ENCODE measurements around the gene RNF113A. TPM values are rescaled to one million over a fixed set of nuclear protein-coding genes. Genes with fewer than 3 reads are reported as not detected.

RNF113A gene
- total RNA-seq, 1 experiment from 2014 or later = 18.1 TPM

- H3K27ac ChIP-seq (ENCODE audit: low read depth, low read length, poor library complexity, severe bottlenecking) = no peak overlapping the region
- no peak for DNase-seq (ENCODE audit: low spot score)
- H3K4me1 ChIP-seq (ENCODE audit: insufficient read depth, low read length, poor library complexity, severe bottlenecking) = no peaks in the 10 kb centered on the region
- TF ChIP-seq EZH2 (IDR thresholded peaks at IDR 0.05; ENCODE audit: borderline replicate concordance, low read depth, low read length, poor library complexity, severe bottlenecking) (no peak), CTCF (conservative IDR thresholded peaks at IDR 0.05; ENCODE audit: low read depth, low read length) (no peak)
- H3K36me3 ChIP-seq (ENCODE audit: insufficient read depth, low read length, poor library complexity, severe bottlenecking) = no peaks in the 10 kb centered on the region
- CTCF ChIA-PET = no interaction called here
- H3K27me3 ChIP-seq (replicated peaks; ENCODE audit: insufficient read depth, low read depth, low read length, poor library complexity) = no peaks in the 10 kb centered on the region
- intact Hi-C loops (cut with micrococcal nuclease; ENCODE audit: unreplicated experiment) = no loop called here
- H3K4me3 ChIP-seq (ENCODE audit: low read depth, low read length, poor library complexity, severe bottlenecking) = no peak overlapping the region
- no peaks in the 10 kb centered on the region for H3K9me3 ChIP-seq (ENCODE audit: low read depth, low read length, poor library complexity, severe bottlenecking)
- POLR2A ChIA-PET (ENCODE audit: low non-redundant PET) = no interaction called here
- no TSS peak for BruUV-seq (replicated peaks)
These were observed 44.8 kb upstream of the RNF113A start for GRCh38 chrX:119916310-119916709.

GRCh38 chrX:119900976-119901375 lies 29.4 kb upstream of the RNF113A start:
- DNase-seq (ENCODE audit: low spot score) = no peak
- TF ChIP-seq CTCF (conservative IDR thresholded peaks at IDR 0.05; ENCODE audit: low read depth, low read length) (no peak), EZH2 (IDR thresholded peaks at IDR 0.05; ENCODE audit: borderline replicate concordance, low read depth, low read length, poor library complexity, severe bottlenecking) (no peak)
- no peaks in the 10 kb centered on the region for H3K9me3 ChIP-seq (ENCODE audit: low read depth, low read length, poor library complexity, severe bottlenecking)
- H3K27ac ChIP-seq (ENCODE audit: low read depth, low read length, poor library complexity, severe bottlenecking) = no peak overlapping the region
- POLR2A ChIA-PET (ENCODE audit: low non-redundant PET) = no interaction called here
- H3K27me3 ChIP-seq (replicated peaks; ENCODE audit: insufficient read depth, low read depth, low read length, poor library complexity) = no peaks in the 10 kb centered on the region
- no peaks in the 10 kb centered on the region for H3K36me3 ChIP-seq (ENCODE audit: insufficient read depth, low read length, poor library complexity, severe bottlenecking)
- H3K4me3 ChIP-seq (ENCODE audit: low read depth, low read length, poor library complexity, severe bottlenecking) = no peak overlapping the region
- CTCF ChIA-PET = no interaction called here
- BruUV-seq (replicated peaks) = no TSS peak
- intact Hi-C loops (cut with micrococcal nuclease; ENCODE audit: unreplicated experiment) = no loop called here
- no peaks in the 10 kb centered on the region for H3K4me1 ChIP-seq (ENCODE audit: insufficient read depth, low read length, poor library complexity, severe bottlenecking)

- no TSS peak for BruUV-seq (replicated peaks)
- TF ChIP-seq EZH2 (IDR thresholded peaks at IDR 0.05; ENCODE audit: borderline replicate concordance, low read depth, low read length, poor library complexity, severe bottlenecking) (no peak), CTCF (conservative IDR thresholded peaks at IDR 0.05; ENCODE audit: low read depth, low read length) (no peak)
These were observed 27.6 kb upstream of the RNF113A start for GRCh38 chrX:119899125-119899524.

More at GRCh38 chrX:119899125-119899524, 27.6 kb upstream of the RNF113A start:
- H3K9me3 ChIP-seq (ENCODE audit: low read depth, low read length, poor library complexity, severe bottlenecking) = no peaks in the 10 kb centered on the region
- no peaks in the 10 kb centered on the region for H3K4me1 ChIP-seq (ENCODE audit: insufficient read depth, low read length, poor library complexity, severe bottlenecking)
- no peaks in the 10 kb centered on the region for H3K27me3 ChIP-seq (replicated peaks; ENCODE audit: insufficient read depth, low read depth, low read length, poor library complexity)
- no peak for DNase-seq (ENCODE audit: low spot score)
- intact Hi-C loops (cut with micrococcal nuclease; ENCODE audit: unreplicated experiment) = no loop called here
- no peak overlapping the region for H3K4me3 ChIP-seq (ENCODE audit: low read depth, low read length, poor library complexity, severe bottlenecking)
- H3K36me3 ChIP-seq (ENCODE audit: insufficient read depth, low read length, poor library complexity, severe bottlenecking) = no peaks in the 10 kb centered on the region
- no peak overlapping the region for H3K27ac ChIP-seq (ENCODE audit: low read depth, low read length, poor library complexity, severe bottlenecking)
- ChIA-PET POLR2A (ENCODE audit: low non-redundant PET) (interaction anchor here (0.5 to 1.0 kb wide), 2 partner anchors 108 to 131 kb away, joined by 3 read pairs; partner anchors contain the start of gene RPL39), CTCF (no interaction called here)
